ENCODE data around the gene FGFR3. TPM values are rescaled to one million over a fixed set of nuclear protein-coding genes. Genes with fewer than 3 reads are reported as not detected.
A peak's percentile ranks its signal among the peaks of the same experiment; 100 is the strongest.

The FGFR3 gene
- total RNA-seq, 4 donors from 2014 or later = 1.2 to 2.0 (median 1.6) TPM

DNA sequence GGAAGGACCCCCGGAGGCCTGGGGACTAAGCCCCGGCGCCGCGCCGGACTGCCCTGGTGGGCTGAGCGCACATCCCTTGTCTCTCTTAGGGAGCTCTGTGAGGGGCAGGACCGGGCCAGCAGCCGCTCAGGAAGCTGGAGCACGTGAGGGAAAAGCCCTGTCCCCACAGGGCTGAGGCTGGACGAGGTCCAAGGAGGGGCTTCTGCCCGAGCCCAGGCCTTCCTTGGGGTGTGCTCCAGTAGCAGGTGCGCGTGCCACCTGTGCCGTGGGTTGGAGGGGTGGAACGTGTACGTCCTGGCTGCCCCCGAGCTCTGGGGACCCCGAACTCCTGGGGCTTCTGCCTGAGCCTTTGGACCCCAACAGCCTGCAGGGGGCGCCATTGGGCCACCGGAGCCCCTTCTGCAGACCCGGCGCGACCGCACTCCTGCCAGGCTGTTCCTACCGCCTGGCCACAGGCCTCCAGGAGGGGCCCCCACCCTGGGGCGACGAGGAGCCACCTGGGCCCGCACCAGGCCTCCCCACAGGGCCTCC, 44.6 kb upstream of the FGFR3 start:
- 3% methylated on average over 11 of the region's 29 CpGs for WGBS
- DNase-seq (ENCODE audit: extremely low spot score) = no peak
- peaks cover 0 to 5% (median 0%) of the 10 kb centered on the region in 4 donors for H3K9me3 ChIP-seq

DNA sequence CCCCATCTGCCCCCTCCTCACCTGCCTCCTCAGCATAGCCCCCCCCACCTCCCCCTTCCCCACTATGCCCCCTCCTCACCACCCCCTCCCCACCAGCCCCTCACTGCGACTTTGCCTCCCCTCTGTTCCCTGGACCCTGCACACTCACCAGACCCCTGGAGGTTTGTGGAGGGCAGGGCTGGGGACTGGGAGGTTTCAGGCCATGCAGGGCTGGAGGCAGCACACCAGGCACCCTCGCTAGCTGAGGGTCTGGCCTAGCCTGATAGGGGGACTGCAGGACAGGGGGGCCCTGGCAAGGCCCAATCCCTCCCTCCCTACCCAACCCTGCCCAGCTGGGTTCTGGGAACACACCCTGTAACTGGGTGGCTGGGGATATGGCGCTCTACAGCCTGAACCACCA, 43.7 kb upstream of the FGFR3 start:
- Histone ChIP-seq H3K36me3 (peaks cover 0 to 9% (median 9%) of the 10 kb centered on the region in 4 donors), H3K4me1 (peaks cover 5 to 20% (median 17%) of the 10 kb centered on the region in 4 donors), H3K4me3 (no peak overlapping the region), H3K27me3 (peaks cover 0 to 58% (median 2%) of the 10 kb centered on the region in 4 donors), H3K9me3 (peaks cover 0 to 5% (median 0%) of the 10 kb centered on the region in 4 donors), H3K27ac (replicated peaks in 1 of 4) (no peak overlapping the region)
- 100% methylated on average over 1 of the region's 3 CpGs for WGBS
- intact Hi-C loops (cut with DNase I) = loop anchor here (5.0 kb wide), 1 partner anchor 148 kb away; no protein-coding TSS in a partner anchor
- TF ChIP-seq, protein P1, sequence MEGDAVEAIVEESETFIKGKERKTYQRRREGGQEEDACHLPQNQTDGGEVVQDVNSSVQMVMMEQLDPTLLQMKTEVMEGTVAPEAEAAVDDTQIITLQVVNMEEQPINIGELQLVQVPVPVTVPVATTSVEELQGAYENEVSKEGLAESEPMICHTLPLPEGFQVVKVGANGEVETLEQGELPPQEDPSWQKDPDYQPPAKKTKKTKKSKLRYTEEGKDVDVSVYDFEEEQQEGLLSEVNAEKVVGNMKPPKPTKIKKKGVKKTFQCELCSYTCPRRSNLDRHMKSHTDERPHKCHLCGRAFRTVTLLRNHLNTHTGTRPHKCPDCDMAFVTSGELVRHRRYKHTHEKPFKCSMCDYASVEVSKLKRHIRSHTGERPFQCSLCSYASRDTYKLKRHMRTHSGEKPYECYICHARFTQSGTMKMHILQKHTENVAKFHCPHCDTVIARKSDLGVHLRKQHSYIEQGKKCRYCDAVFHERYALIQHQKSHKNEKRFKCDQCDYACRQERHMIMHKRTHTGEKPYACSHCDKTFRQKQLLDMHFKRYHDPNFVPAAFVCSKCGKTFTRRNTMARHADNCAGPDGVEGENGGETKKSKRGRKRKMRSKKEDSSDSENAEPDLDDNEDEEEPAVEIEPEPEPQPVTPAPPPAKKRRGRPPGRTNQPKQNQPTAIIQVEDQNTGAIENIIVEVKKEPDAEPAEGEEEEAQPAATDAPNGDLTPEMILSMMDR (IDR thresholded peaks at IDR 0.05) = no peak
- TF ChIP-seq POLR2AphosphoS5 (IDR thresholded peaks at IDR 0.05) (no peak), EP300 (IDR thresholded peaks at IDR 0.05) (no peak), POLR2A (IDR thresholded peaks at IDR 0.05; ENCODE audit: low read depth) (no peak)
- DNase-seq (ENCODE audit: extremely low spot score) = no peak

More for the DNA sequence above, 44.6 kb upstream of the FGFR3 start:
- peaks cover 5 to 20% (median 17%) of the 10 kb centered on the region in 4 donors for H3K4me1 ChIP-seq
- peaks cover 0 to 17% (median 16%) of the 10 kb centered on the region in 4 donors for H3K36me3 ChIP-seq
- H3K4me3 ChIP-seq = no peak overlapping the region
- intact Hi-C loops (cut with DNase I) = loop anchor here (5.0 kb wide), 1 partner anchor 149 kb away; no protein-coding TSS in a partner anchor
- no peak for TF ChIP-seq EP300 (IDR thresholded peaks at IDR 0.05)
- TF ChIP-seq, protein P1 (IDR thresholded peaks at IDR 0.05) = peak; percentile 37 to 63 (median 53)
- no peak overlapping the region for H3K27ac ChIP-seq (replicated peaks in 1 of 4)
- H3K27me3 ChIP-seq = peaks cover 0 to 58% (median 2%) of the 10 kb centered on the region in 4 donors

DNA sequence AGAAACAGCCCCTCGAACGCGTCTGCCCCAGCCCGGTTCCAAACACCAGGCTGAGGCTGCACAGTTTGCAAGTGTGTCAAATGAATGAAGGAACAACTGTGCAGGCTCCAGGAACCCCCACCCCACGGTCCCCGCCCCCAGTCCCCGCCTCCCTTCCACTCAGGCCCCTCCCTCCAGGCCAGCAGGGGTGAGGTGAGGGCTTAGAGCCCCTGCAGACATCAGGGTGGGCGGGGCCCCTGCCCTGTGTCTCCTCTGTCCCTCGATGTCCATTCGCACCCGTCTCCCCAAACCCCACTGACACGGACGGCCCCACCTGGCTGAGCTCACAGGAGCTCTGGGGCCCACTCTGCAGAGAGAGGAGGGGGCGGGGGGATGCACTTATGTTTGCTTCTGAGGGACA, 43.3 kb upstream of the FGFR3 start:
- Histone ChIP-seq H3K27me3 (peaks cover 0 to 58% (median 2%) of the 10 kb centered on the region in 4 donors), H3K9me3 (peaks cover 0 to 5% (median 0%) of the 10 kb centered on the region in 4 donors), H3K36me3 (peaks cover 0 to 4% (median 4%) of the 10 kb centered on the region in 4 donors), H3K27ac (replicated peaks in 1 of 4) (no peak overlapping the region), H3K4me1 (peaks cover 5 to 20% (median 17%) of the 10 kb centered on the region in 4 donors), H3K4me3 (no peak overlapping the region)
- WGBS = 80% methylated on average over 1 of the region's 14 CpGs
- no peak for DNase-seq (ENCODE audit: extremely low spot score)
- TF ChIP-seq EP300 (IDR thresholded peaks at IDR 0.05) (no peak), POLR2AphosphoS5 (IDR thresholded peaks at IDR 0.05) (no peak), POLR2A (IDR thresholded peaks at IDR 0.05; ENCODE audit: low read depth) (no peak)
- TF ChIP-seq, protein P1 (IDR thresholded peaks at IDR 0.05) = no peak
- intact Hi-C loops (cut with DNase I) = loop anchor here (5.0 kb wide), 1 partner anchor 147 kb away; no protein-coding TSS in a partner anchor

DNA sequence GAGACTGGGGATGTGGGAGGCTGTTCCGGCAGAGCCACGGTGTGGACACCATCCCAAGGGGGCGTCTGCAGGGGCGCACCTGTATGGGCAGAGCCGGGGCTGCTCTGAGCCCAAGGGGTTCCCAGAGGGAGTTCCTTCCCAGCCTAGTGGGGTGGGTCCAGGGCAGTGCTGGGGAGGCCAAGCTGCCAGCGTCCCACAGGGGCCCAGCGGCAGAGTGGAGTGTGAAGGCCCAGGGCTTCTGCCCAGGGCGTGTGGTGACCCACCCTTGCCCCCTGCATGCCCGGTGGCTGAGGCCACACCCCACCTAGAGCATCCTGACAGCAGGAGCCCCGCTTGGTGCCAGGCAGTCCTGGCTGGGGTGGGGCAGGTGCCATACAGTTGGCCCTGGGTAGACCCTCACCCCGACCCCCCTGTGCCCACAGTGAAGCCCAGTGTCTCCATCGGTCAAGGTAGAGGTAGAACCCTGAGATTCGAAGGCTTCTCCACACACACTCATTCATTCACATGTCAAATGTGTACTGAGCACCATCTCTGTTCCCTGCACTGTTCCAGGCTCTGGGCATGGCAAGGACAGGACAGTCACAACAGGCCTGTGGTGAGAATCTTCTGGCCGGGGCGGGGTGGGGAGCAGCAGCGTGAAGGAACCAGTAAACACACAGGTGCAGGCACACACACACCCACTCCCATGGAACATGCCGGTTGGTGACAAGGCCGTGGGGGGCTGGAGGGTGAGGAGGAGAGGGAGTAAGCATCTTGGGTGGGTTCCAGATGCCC, 42.5 kb upstream of the FGFR3 start:
- DNase-seq (ENCODE audit: extremely low spot score) = no peak
- Histone ChIP-seq H3K36me3 (no peaks in the 10 kb centered on the region), H3K4me1 (peaks cover 5 to 20% (median 17%) of the 10 kb centered on the region in 4 donors), H3K4me3 (no peak overlapping the region), H3K9me3 (peaks cover 0 to 5% (median 0%) of the 10 kb centered on the region in 4 donors), H3K27ac (replicated peaks in 1 of 4) (no peak overlapping the region), H3K27me3 (peaks cover 0 to 58% (median 2%) of the 10 kb centered on the region in 4 donors)
- 92% methylated on average over 10 of the region's 18 CpGs for WGBS
- intact Hi-C loops (cut with DNase I) = no loop called here
- TF ChIP-seq POLR2A (IDR thresholded peaks at IDR 0.05; ENCODE audit: low read depth) = no peak
- TF ChIP-seq, protein P1 (IDR thresholded peaks at IDR 0.05) = no peak
- no peak for TF ChIP-seq POLR2AphosphoS5 (IDR thresholded peaks at IDR 0.05)
- TF ChIP-seq EP300 (IDR thresholded peaks at IDR 0.05) = no peak

Measured in esophagus muscularis mucosa (tissue), 4 donors.